ENCODE measurements around the gene RGS6.

The RGS6 gene

GRCh38 chr14:72409047-72409446 is 476.8 kb downstream of the RGS6 start:
- no peak for TF ChIP-seq CTCF (IDR thresholded peaks at IDR 0.05; ENCODE audit: low read depth, low read length)
- no peak for DNase-seq (ENCODE audit: extremely low read depth, low read depth)

GRCh38 chr14:72416081-72416849 is 484.0 kb downstream of the RGS6 start:
- no peak for DNase-seq (ENCODE audit: extremely low read depth, low read depth)
- TF ChIP-seq CTCF (IDR thresholded peaks at IDR 0.05; ENCODE audit: low read depth, low read length): no peak

GRCh38 chr14:72416892-72417291 is 484.7 kb downstream of the RGS6 start:
- no peak for DNase-seq (ENCODE audit: extremely low read depth, low read depth)
- TF ChIP-seq CTCF (IDR thresholded peaks at IDR 0.05; ENCODE audit: low read depth, low read length): no peak

- no peak for TF ChIP-seq CTCF (IDR thresholded peaks at IDR 0.05; ENCODE audit: low read depth, low read length)
- DNase-seq (ENCODE audit: extremely low read depth, low read depth): no peak
Measured at GRCh38 chr14:72418806-72419205, 486.6 kb downstream of the RGS6 start.

- no peak for DNase-seq (ENCODE audit: extremely low read depth, low read depth)
- no peak for TF ChIP-seq CTCF (IDR thresholded peaks at IDR 0.05; ENCODE audit: low read depth, low read length)
Measured at GRCh38 chr14:72419226-72419775, 487.1 kb downstream of the RGS6 start.

GRCh38 chr14:72420749-72421474 is 488.7 kb downstream of the RGS6 start:
- peak; percentile 86 for TF ChIP-seq CTCF (IDR thresholded peaks at IDR 0.05; ENCODE audit: low read depth, low read length)
- DNase-seq (ENCODE audit: extremely low read depth, low read depth): peak; percentile 22

GRCh38 chr14:72423957-72424356 is 491.7 kb downstream of the RGS6 start:
- DNase-seq (ENCODE audit: extremely low read depth, low read depth): no peak
- no peak for TF ChIP-seq CTCF (IDR thresholded peaks at IDR 0.05; ENCODE audit: low read depth, low read length)
